ENCODE data around the gene PACRG.

Gene PACRG

GRCh38 chr6:162873537-162873936 is 145.8 kb downstream of the PACRG start:
- no peak for DNase-seq

- no peak for DNase-seq
These were observed 147.3 kb downstream of the PACRG start for GRCh38 chr6:162875070-162875469.

GRCh38 chr6:162882801-162883481 is 155.2 kb downstream of the PACRG start:
- DNase-seq, result no peak

GRCh38 chr6:162887981-162888689 is 160.4 kb downstream of the PACRG start:
- DNase-seq, result no peak

- no peak for DNase-seq
These were observed 161.5 kb downstream of the PACRG start for GRCh38 chr6:162889303-162889702.

- no peak for DNase-seq
These were observed 170.2 kb downstream of the PACRG start for GRCh38 chr6:162898011-162898410.

- no peak for DNase-seq
These were observed 171.4 kb downstream of the PACRG start for GRCh38 chr6:162899148-162899547.

- no peak for DNase-seq
These were observed 172.7 kb downstream of the PACRG start for GRCh38 chr6:162900503-162900902.

GRCh38 chr6:162904069-162904663 is 176.4 kb downstream of the PACRG start:
- DNase-seq, result no peak

- DNase-seq, result no peak
These were observed 178.7 kb downstream of the PACRG start for GRCh38 chr6:162906479-162906878.

- DNase-seq, result peak in 1 of 2 experiments; percentile 4
These were observed 180.2 kb downstream of the PACRG start for GRCh38 chr6:162907876-162908481.

GRCh38 chr6:162913206-162913605 is 185.4 kb downstream of the PACRG start:
- DNase-seq, result no peak

- no peak for DNase-seq
These were observed 189.7 kb downstream of the PACRG start for GRCh38 chr6:162917506-162917905.

- no peak for DNase-seq
These were observed 193.3 kb downstream of the PACRG start for GRCh38 chr6:162921062-162921461.

GRCh38 chr6:162921510-162922040 is 193.8 kb downstream of the PACRG start:
- no peak for DNase-seq

- DNase-seq, result no peak
These were observed 194.9 kb downstream of the PACRG start for GRCh38 chr6:162922563-162923166.

GRCh38 chr6:162934844-162935243 is 207.1 kb downstream of the PACRG start:
- DNase-seq, result no peak

GRCh38 chr6:162940426-162940825 is 212.7 kb downstream of the PACRG start:
- DNase-seq, result no peak

- DNase-seq, result no peak
These were observed 213.4 kb downstream of the PACRG start for GRCh38 chr6:162941128-162941527.

GRCh38 chr6:162942866-162943265 is 215.1 kb downstream of the PACRG start:
- DNase-seq, result no peak

GRCh38 chr6:162943369-162943768 is 215.6 kb downstream of the PACRG start:
- DNase-seq, result no peak

GRCh38 chr6:162951164-162951743 is 223.5 kb downstream of the PACRG start:
- no peak for DNase-seq

GRCh38 chr6:162952423-162952822 is 224.6 kb downstream of the PACRG start:
- no peak for DNase-seq
